ENCODE data around the gene BMF. TPM values are rescaled to one million over a fixed set of nuclear protein-coding genes. Genes with fewer than 3 reads are reported as not detected.

Gene BMF
- total RNA-seq, 6 donors from 2014 or later, result 9.9 to 118 (median 26.2) TPM

- H3K9me3 ChIP-seq, result no peaks in the 10 kb centered on the region
- no peak overlapping the region for H3K4me3 ChIP-seq
- H3K36me3 ChIP-seq, result peaks cover 10 to 18% (median 12%) of the 10 kb centered on the region in 4 donors
- no peak for ATAC-seq (ENCODE audit: low FRiP score in 2 of 2)
- H3K4me1 ChIP-seq, result peaks cover 24 to 43% (median 29%) of the 10 kb centered on the region in 4 donors
- no peak for DNase-seq
- WGBS, 2 donors, result 75 to 87% methylated on average over 3 of the region's 3 CpGs
- no peaks in the 10 kb centered on the region for H3K27me3 ChIP-seq
- H3K27ac ChIP-seq, result peak overlapping the region in 3 of 4 donors; percentile 95 to 97 (median 96)
- TF ChIP-seq POLR2A (IDR thresholded peaks at IDR 0.05) (no peak), CTCF (IDR thresholded peaks at IDR 0.05) (no peak), POLR2AphosphoS5 (IDR thresholded peaks at IDR 0.05) (no peak), EP300 (IDR thresholded peaks at IDR 0.05) (no peak)
Observed at GRCh38 chr15:40040770-40041169, 67.9 kb downstream of the BMF start.

GRCh38 chr15:40040293-40040635 lies 68.4 kb downstream of the BMF start:
- H3K36me3 ChIP-seq, result peaks cover 15 to 23% (median 15%) of the 10 kb centered on the region in 4 donors
- WGBS, 2 donors, result 52 to 58% methylated on average over 6 of the region's 6 CpGs
- peaks cover 19 to 38% (median 26%) of the 10 kb centered on the region in 4 donors for H3K4me1 ChIP-seq
- DNase-seq (no peak), ATAC-seq (ENCODE audit: low FRiP score in 2 of 2) (no peak)
- no peak for TF ChIP-seq POLR2A (IDR thresholded peaks at IDR 0.05)
- no peak for TF ChIP-seq POLR2AphosphoS5 (IDR thresholded peaks at IDR 0.05)
- TF ChIP-seq CTCF (IDR thresholded peaks at IDR 0.05), result no peak
- TF ChIP-seq EP300 (IDR thresholded peaks at IDR 0.05), result no peak
- peak overlapping the region; percentile 91 to 97 (median 96) for H3K27ac ChIP-seq
- peak overlapping the region in 1 of 4 donors; percentile 75 for H3K4me3 ChIP-seq
- H3K27me3 ChIP-seq, result no peaks in the 10 kb centered on the region
- H3K9me3 ChIP-seq, result no peaks in the 10 kb centered on the region

- H3K4me3 ChIP-seq, result peak within 1 kb of the TSS; percentile 75 to 91 (median 82)
- TF ChIP-seq CTCF (IDR thresholded peaks at IDR 0.05) (peak in 5 of 6 experiments; percentile 12 to 82 (median 65)), POLR2AphosphoS5 (IDR thresholded peaks at IDR 0.05) (peak; percentile 95 to 97), EP300 (IDR thresholded peaks at IDR 0.05) (peak in 1 of 4 donors; percentile 57), POLR2A (IDR thresholded peaks at IDR 0.05) (peak in 3 of 4 donors; percentile 86 to 90 (median 88))
- no peaks in the 10 kb centered on the region for H3K9me3 ChIP-seq
- peaks cover 14 to 31% (median 20%) of the 10 kb centered on the region in 4 donors for H3K4me1 ChIP-seq
- peak; percentile 98 to 99 for ATAC-seq (ENCODE audit: low FRiP score in 2 of 2)
- H3K36me3 ChIP-seq, result peaks cover 28 to 37% (median 29%) of the 10 kb centered on the region in 4 donors
- 0 to 1% methylated on average over 39 to 50 of the region's 59 CpGs for WGBS, 2 donors
- H3K27ac ChIP-seq, result peak within 1 kb of the TSS; percentile 91 to 97 (median 96)
- DNase-seq, result peak; percentile 96
- H3K27me3 ChIP-seq, result no peaks in the 10 kb centered on the region
Observed at GRCh38 chr15:40038638-40039543, 69.8 kb downstream of the BMF start, which contains the start of gene SRP14. Gene SRP14 (minus strand): TSS chr15:40039181. CDS start chr15:40039116, 65 bp downstream.

- DNase-seq, result no peak
- WGBS, 2 donors, result 0 to 1% methylated on average over 16 to 18 of the region's 18 CpGs
- TF ChIP-seq CTCF (IDR thresholded peaks at IDR 0.05) (no peak), POLR2AphosphoS5 (IDR thresholded peaks at IDR 0.05) (no peak), POLR2A (IDR thresholded peaks at IDR 0.05) (no peak), EP300 (IDR thresholded peaks at IDR 0.05) (no peak)
- peaks cover 30 to 44% (median 33%) of the 10 kb centered on the region in 4 donors for H3K36me3 ChIP-seq
- ATAC-seq (ENCODE audit: low FRiP score in 2 of 2), result peak; percentile 2 to 29
- no peaks in the 10 kb centered on the region for H3K27me3 ChIP-seq
- peaks cover 14 to 31% (median 20%) of the 10 kb centered on the region in 4 donors for H3K4me1 ChIP-seq
- H3K4me3 ChIP-seq, result peak overlapping the region; percentile 75 to 91 (median 82)
- peak overlapping the region; percentile 91 to 97 (median 96) for H3K27ac ChIP-seq
- no peaks in the 10 kb centered on the region for H3K9me3 ChIP-seq
Observed at GRCh38 chr15:40038275-40038637, 70.4 kb downstream of the BMF start.

Other genes starting within 250 kb of the BMF start
- 10 to 100 TPM in 1 of 6 donors, 1 to 10 TPM in 5; 1.4 to 12.0 (median 4.9) TPM for gene GPR176, start 188.6 kb downstream of the BMF start, total RNA-seq
- 10 to 100 TPM; 29.6 to 65.7 (median 42.3) TPM for gene EIF2AK4, start 174.8 kb downstream of the BMF start, total RNA-seq
- gene SRP14, start 69.7 kb downstream of the BMF start, total RNA-seq, result 100 to 1,000 TPM in 5 of 6 donors, 10 to 100 TPM in 1; 55.5 to 342 (median 191) TPM
- 10 to 100 TPM in 1 of 6 donors, 1 to 10 TPM in 3, under 1 TPM in 1, not detected in 1; 0.79 to 12.1 (median 2.7) TPM for gene BUB1B, start 52.2 kb upstream of the BMF start, total RNA-seq
- 10 to 100 TPM in 3 of 6 donors, 1 to 10 TPM in 3; 4.5 to 23.4 (median 15.0) TPM for gene PAK6, start 130.2 kb upstream of the BMF start, total RNA-seq
- gene ANKRD63, start 174.2 kb upstream of the BMF start, total RNA-seq, result 1 to 10 TPM in 1 of 6 donors, not detected in 5; 5.2 TPM
- 100 to 1,000 TPM in 2 of 6 donors, 10 to 100 TPM in 4; 26.9 to 170 (median 85.7) TPM for gene PLCB2, start 199.1 kb upstream of the BMF start, total RNA-seq
- gene INAFM2, start 214.8 kb upstream of the BMF start, total RNA-seq, result 10 to 100 TPM; 15.7 to 36.2 (median 25.6) TPM
- 100 to 1,000 TPM in 1 of 6 donors, 10 to 100 TPM in 5; 15.5 to 140 (median 68.1) TPM for gene CCDC9B, start 232.1 kb upstream of the BMF start, total RNA-seq
- gene PHGR1, start 242.2 kb upstream of the BMF start, total RNA-seq, result under 1 TPM in 1 of 6 donors, not detected in 5; 0.67 TPM
- 1 to 10 TPM in 2 of 6 donors, under 1 TPM in 4; under 0.01 to 3.5 (median 0.13) TPM for gene DISP2, start 249.3 kb upstream of the BMF start, total RNA-seq

Data from upper lobe of left lung (tissue), 6 donors.